HS-27A (cell line): Measurements from ENCODE around the gene SHISA3.
A peak's percentile ranks its signal among the peaks of the same experiment; 100 is the strongest.

Experiments
- DNase-seq: peaks from one replicate; pipeline ENCODE4 v3.0.0-alpha.2; 2012; ENCODE audit warnings: low read depth, missing footprints

The SHISA3 gene

GRCh38 chr4:42391981-42392380, 5.3 kb upstream of the SHISA3 start:
- no peak for DNase-seq

GRCh38 chr4:42392436-42392835, 4.9 kb upstream of the SHISA3 start:
- no peak for DNase-seq

GRCh38 chr4:42395595-42395994, 1.7 kb upstream of the SHISA3 start:
- DNase-seq: no peak

- no peak for DNase-seq
Observed at GRCh38 chr4:42396361-42396751, 932 bp upstream of the SHISA3 start.

GRCh38 chr4:42397635-42398170, 415 bp downstream of the SHISA3 start:
- DNase-seq: no peak

- no peak for DNase-seq
Observed at GRCh38 chr4:42398171-42398870, 1.0 kb downstream of the SHISA3 start.

GRCh38 chr4:42398871-42399331, 1.6 kb downstream of the SHISA3 start:
- no peak for DNase-seq

- no peak for DNase-seq
Observed at GRCh38 chr4:42399393-42399792, 2.1 kb downstream of the SHISA3 start.

- no peak for DNase-seq
Observed at GRCh38 chr4:42401171-42401570, 3.9 kb downstream of the SHISA3 start.

GRCh38 chr4:42404001-42404400, 6.7 kb downstream of the SHISA3 start:
- DNase-seq: no peak

- no peak for DNase-seq
Observed at GRCh38 chr4:42410446-42410845, 13.2 kb downstream of the SHISA3 start.

- no peak for DNase-seq
Observed at GRCh38 chr4:42411803-42412202, 14.5 kb downstream of the SHISA3 start.

- peak; percentile 56 for DNase-seq
Observed at GRCh38 chr4:42412251-42412650, 15.0 kb downstream of the SHISA3 start.

- DNase-seq: no peak
Observed at GRCh38 chr4:42415281-42415680, 18.0 kb downstream of the SHISA3 start.

- DNase-seq: no peak
Observed at GRCh38 chr4:42416017-42416416, 18.7 kb downstream of the SHISA3 start.

GRCh38 chr4:42417550-42417949, 20.3 kb downstream of the SHISA3 start:
- DNase-seq: peak; percentile 14

- DNase-seq: no peak
Observed at GRCh38 chr4:42420140-42420539, 22.9 kb downstream of the SHISA3 start.

GRCh38 chr4:42425146-42426065, 28.1 kb downstream of the SHISA3 start:
- no peak for DNase-seq

- DNase-seq: no peak
Observed at GRCh38 chr4:42428036-42428435, 30.7 kb downstream of the SHISA3 start.

GRCh38 chr4:42436928-42437565, 39.8 kb downstream of the SHISA3 start:
- no peak for DNase-seq

GRCh38 chr4:42440083-42440482, 42.8 kb downstream of the SHISA3 start:
- DNase-seq: no peak

- DNase-seq: no peak
Observed at GRCh38 chr4:42442601-42443000, 45.3 kb downstream of the SHISA3 start.
